IPS DF 4.7 (cell line): ENCODE measurements around the gene SCT.

Experiments used
- DNase-seq: peaks from one replicate; pipeline ENCODE4 v3.0.0-alpha.2; 2013; ENCODE audit warnings: low spot score; ENCODE audit errors: extremely low read depth

SCT gene

DNA sequence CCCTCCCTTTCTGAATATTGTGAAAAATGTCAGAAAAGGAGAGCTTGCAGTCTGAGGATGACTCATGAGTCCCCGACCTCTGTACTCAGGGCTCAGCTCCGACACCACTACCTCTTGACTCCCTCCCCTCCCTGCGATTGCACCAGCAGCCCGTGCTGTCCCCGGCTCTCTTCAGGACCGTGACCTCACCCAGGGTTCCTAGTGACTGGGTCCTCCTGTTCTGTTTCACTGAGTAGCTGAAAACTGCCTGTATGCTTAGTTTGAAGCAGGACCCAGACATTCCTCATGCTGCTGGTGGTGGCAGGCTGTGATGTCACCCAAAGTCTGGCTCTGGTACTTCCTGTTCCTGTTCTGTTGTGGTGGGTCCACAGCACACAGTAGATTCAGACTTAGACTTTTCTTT, 39.0 kb downstream of the SCT start:
- no peak for DNase-seq

- no peak for DNase-seq
Measured at GRCh38 chr11:587546-587945, 39.4 kb downstream of the SCT start.

DNA sequence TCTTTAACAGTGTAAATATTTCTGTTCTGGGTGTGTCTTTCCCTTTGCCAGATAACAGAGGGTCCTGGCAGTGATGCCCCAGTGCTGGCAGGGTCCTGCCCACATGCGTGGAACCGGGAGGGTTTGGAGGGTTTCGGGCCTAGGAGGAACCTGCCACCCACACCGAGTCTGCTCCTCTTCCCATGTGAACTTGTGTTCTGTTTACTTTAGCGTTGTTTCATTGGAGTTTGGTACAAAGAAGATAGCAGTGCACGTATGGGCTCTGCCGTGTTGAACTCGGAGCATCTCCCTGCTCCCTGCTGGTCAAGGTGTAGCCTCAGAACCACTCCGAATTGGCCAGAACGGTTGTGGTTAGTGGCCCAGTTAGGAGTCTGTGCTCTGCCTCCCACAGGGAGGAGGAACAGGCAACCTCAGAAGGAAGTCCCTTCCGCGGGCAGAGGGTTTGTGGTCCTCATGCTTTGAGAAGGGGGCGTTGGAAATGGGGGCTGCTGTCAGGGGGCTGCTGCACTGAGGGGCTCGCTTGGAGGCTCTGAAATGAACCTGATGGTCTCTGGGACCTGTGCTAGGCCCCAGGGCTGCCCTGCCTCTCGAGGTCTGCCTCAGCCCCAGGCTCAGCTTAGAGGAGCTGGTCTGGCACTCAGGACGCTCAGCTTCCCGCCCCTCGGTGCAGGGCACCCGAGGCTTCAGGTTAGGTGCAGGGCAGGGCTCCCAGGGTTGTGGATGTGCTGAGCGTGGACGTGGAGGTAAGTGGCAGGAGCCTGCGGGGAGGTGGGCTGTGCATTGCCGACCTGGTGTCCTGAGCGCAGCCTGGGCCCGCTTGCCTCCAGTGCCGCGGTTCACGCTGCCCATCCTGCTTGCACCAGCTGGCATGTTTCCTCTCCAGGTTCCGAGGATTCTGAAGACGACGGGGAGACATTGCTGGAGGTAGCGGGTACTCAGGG, 40.3 kb downstream of the SCT start:
- DNase-seq, result no peak

DNA sequence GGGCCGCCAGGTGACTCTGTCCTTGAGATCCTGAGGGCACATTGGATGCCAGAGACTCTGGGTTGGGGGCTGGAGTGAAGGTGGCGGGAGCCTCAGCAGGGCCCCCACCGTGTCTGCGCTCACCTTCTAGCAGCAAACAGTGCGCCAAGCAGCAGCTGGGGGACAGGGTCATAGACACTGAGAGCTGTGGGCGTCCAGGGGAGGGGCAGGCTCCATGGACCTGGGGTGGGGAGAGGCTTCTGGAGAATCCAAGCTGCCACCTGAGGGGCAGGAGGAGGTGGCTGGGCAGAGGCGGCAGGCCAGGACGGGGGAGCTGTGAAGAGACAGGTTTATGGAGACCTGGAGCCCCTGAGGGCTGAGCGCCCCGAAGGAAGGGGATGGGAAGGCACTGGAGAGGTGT, 42.7 kb downstream of the SCT start:
- no peak for DNase-seq

- no peak for DNase-seq
Measured at GRCh38 chr11:581752-582151, 45.2 kb downstream of the SCT start.

- no peak for DNase-seq
Measured at GRCh38 chr11:581342-581741, 45.6 kb downstream of the SCT start.

DNA sequence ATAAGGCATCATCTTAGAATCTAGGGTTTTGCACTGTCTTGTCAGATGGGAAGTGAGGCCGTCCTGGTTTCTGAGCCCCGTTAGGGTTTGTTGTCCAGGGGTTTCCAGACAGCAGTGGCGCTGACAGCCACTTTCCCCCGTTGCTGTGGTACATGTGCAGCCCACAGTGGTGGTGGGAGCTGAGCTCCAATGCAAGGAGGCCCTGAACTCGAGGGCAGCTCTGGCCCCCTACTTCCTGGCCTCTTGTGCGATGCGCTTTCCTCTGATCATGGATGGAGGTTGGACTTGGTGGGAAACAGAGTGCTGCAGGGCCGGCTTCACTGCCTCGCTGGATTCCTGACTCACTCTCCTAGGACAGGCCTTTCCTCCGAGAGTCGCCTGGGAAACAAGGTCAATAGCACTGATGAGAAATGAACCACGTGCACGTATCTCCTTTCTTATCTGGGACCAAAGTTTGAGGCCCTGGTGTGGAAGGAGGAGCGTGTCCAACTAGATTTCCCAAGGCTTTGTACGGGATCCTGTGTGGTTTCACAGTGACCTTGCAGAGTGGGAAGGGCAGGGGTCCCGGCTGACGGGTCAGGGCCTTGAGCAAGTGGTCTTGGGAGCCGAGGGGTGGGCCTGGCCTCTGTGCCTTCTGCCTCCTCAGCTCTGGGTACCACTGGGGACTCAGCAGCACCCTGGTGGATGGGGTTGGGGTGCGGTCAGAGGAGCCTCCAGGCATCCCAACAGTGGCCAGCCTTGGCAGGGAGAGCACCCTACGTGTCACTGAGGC, 47.0 kb downstream of the SCT start:
- DNase-seq, result no peak

DNA sequence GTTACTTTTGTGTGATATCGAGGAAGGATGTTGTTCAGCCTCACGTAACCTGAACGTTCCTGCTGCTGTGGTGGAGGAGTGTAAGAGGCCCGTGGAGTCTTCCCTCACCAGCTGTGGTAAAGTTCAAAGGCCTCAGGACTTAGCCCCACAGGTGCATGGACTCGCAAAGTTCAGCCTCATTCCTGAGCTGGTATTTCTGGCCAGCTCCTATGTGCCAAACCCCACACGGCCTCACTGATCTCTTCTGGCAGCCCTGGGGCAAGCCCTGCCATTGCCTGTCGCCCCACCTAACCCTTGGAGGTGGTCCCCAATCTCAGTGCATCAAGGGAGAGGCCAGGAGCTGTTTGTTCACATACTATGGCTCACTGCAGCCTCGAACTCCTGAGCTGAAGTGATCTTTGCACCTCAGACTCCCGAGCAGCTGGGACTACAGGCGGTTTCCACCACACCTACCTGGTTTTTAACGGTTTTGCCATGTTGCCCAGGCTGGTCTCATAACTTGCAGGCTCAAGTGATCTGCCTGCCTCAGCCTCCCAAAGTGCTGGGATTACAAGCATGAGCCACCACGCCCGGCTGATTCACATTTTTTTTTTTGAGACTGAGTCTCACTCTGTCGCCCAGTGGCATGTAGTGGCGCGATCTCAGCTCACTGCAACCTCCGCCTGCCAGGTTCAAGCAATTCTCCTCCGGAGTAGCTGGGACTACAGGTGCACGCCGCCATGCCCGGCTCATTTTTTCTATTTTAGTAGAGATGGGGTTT, 48.5 kb downstream of the SCT start:
- no peak for DNase-seq

DNA sequence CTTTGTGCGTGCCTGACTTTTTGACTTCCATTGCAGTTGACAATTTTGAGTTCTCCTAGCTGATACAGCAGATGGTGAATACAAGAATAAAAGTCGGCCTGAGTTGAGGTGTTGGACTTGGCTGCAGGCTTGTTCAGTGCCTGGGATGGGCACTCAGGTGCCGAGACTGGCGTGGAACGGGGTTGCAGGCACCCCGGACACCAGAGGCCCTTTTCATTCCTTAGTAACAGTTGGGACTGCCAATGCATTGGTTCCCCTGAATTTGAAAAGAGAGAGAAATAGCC, 49.4 kb downstream of the SCT start:
- DNase-seq, result no peak

GRCh38 chr11:576811-577610, 50.0 kb downstream of the SCT start:
- DNase-seq, result no peak
